HepG2 (cell line): Measurements from ENCODE around the gene GEMIN2. TPM values are rescaled to one million over a fixed set of nuclear protein-coding genes. Genes with fewer than 3 reads are reported as not detected.

Experiments
- ARID2 ChIP-seq: sonication (generic); formaldehyde crosslinking; IDR thresholded peaks from 2 replicates; pipeline ENCODE4 v1.8.1; 2022; ENCODE audit warnings: mild to moderate bottlenecking, missing genetic modification reagents, borderline replicate concordance
- ATF7-NPFF ChIP-seq: sonication (generic); formaldehyde crosslinking; IDR thresholded peaks from 2 replicates; pipeline ENCODE4 v1.8.1; 2023; ENCODE audit warnings: mild to moderate bottlenecking, low read depth, missing genetic modification reagents, moderate library complexity
- JARID2 ChIP-seq: sonication (generic); formaldehyde crosslinking; IDR thresholded peaks from 2 replicates; pipeline ENCODE4 v1.8.1; 2023; ENCODE audit warnings: missing genetic modification reagents, inconsistent platforms; ENCODE audit not compliant: insufficient replicate concordance
- MAFG ChIP-seq: sonication (generic); formaldehyde crosslinking; IDR thresholded peaks from 2 replicates; pipeline ENCODE4 v1.5.1; 2020; ENCODE audit warnings: mild to moderate bottlenecking, missing genetic modification reagents
- MBD4 ChIP-seq: IDR thresholded peaks from 2 replicates; pipeline ENCODE4 v1.6.1; 2012; ENCODE audit warnings: low read length, inconsistent platforms, borderline replicate concordance
- MED1 ChIP-seq: sonication (generic); formaldehyde crosslinking; IDR thresholded peaks from 2 replicates; pipeline ENCODE4 v1.4.0; 2020; ENCODE audit warnings: missing genetic modification reagents
- NR2F2 ChIP-seq: IDR thresholded peaks from 2 replicates; pipeline ENCODE4 v1.6.1; 2012; ENCODE audit warnings: low read depth, inconsistent platforms, borderline replicate concordance
- PHF20 ChIP-seq: sonication (generic); formaldehyde crosslinking; IDR thresholded peaks from 2 replicates; pipeline ENCODE4 v1.5.0; 2020; ENCODE audit warnings: mild to moderate bottlenecking, missing genetic modification reagents
- RCOR2 ChIP-seq: IDR thresholded peaks from 2 replicates; pipeline ENCODE4 v1.6.1; 2016; ENCODE audit warnings: missing biosample characterization, missing genetic modification reagents
- SALL1 ChIP-seq: sonication (generic); formaldehyde crosslinking; IDR thresholded peaks from 2 replicates; pipeline ENCODE4 v1.8.0; 2022; ENCODE audit warnings: mild to moderate bottlenecking, missing genetic modification reagents
- SETDB1 ChIP-seq: sonication (generic); formaldehyde crosslinking; IDR thresholded peaks from 2 replicates; pipeline ENCODE4 v1.5.1; 2020; ENCODE audit warnings: missing genetic modification reagents, mild to moderate bottlenecking, borderline replicate concordance
- ZNF24 ChIP-seq: fragments of 450-650 bp; IDR thresholded peaks from 2 replicates; pipeline ENCODE4 v1.6.1; 2017; ENCODE audit warnings: antibody characterized with exemption, mild to moderate bottlenecking
- ZNF264 ChIP-seq: sonication (generic); formaldehyde crosslinking; IDR thresholded peaks from 2 replicates; pipeline ENCODE4 v1.4.0; 2020; ENCODE audit warnings: missing genetic modification reagents
- ZNF609 ChIP-seq: sonication (generic); formaldehyde crosslinking; IDR thresholded peaks from 2 replicates; pipeline ENCODE4 v1.4.0; 2020; ENCODE audit warnings: mild to moderate bottlenecking, missing genetic modification reagents, borderline replicate concordance
- ZNF615 ChIP-seq: sonication (generic); formaldehyde crosslinking; IDR thresholded peaks from 2 replicates; pipeline ENCODE4 v1.5.0; 2020; ENCODE audit warnings: mild to moderate bottlenecking, missing genetic modification reagents, borderline replicate concordance
- ZNF670 ChIP-seq: sonication (generic); formaldehyde crosslinking; IDR thresholded peaks from 2 replicates; pipeline ENCODE4 v1.8.0; 2022; ENCODE audit warnings: mild to moderate bottlenecking, missing genetic modification reagents, borderline replicate concordance
- ZNF724P ChIP-seq: sonication (generic); formaldehyde crosslinking; IDR thresholded peaks from 2 replicates; pipeline ENCODE4 v1.8.0; 2022; ENCODE audit warnings: missing genetic modification reagents, borderline replicate concordance
- ZSCAN12 ChIP-seq: sonication (generic); formaldehyde crosslinking; IDR thresholded peaks from 2 replicates; pipeline ENCODE4 v1.9.0; 2021; ENCODE audit warnings: mild to moderate bottlenecking, missing genetic modification reagents
- polyA plus RNA-seq, 8 experiments: library from polyadenylated mRNA; depleted of rRNA in 3 of 8; stranded (reverse) in 7 of 8; unstranded in 1 of 8; fragments of >200 nt; fragmentation: Illumina TruSeq in 4 of 8; extraction: Trizol in 4 of 8; gene quantifications; 2 replicates each; pipeline versions ENCODE4 v1.2.1 to v1.2.3, GENCODE V29; 2011 to 2016; ENCODE audit warnings: low read depth in 4 of 8, missing spikeins in 1 of 8, mixed read lengths in 1 of 8; ENCODE audit not compliant: insufficient read depth in 1 of 8
- total RNA-seq, 5 experiments: library from RNA; depleted of rRNA; stranded (reverse); fragments of >200 nt; fragmentation: Illumina TruSeq; extraction: Trizol; gene quantifications; 2 replicates each; pipeline ENCODE4 v1.2.3, GENCODE V29; 2016; ENCODE audit warnings: low read depth in 1 of 5
- TF ChIP-seq, protein P1 (sequence below): IDR thresholded peaks from 2 replicates; pipeline ENCODE4 v1.6.1; 2016; ENCODE audit warnings: mild to moderate bottlenecking
- TF ChIP-seq, protein P2 (sequence below): sonication (generic); formaldehyde crosslinking; IDR thresholded peaks from 2 replicates; pipeline ENCODE4 v1.4.0; 2020; ENCODE audit warnings: missing genetic modification reagents

Gene GEMIN2
- total and polyA plus RNA-seq, 2 of the 13 experiments (the other 11 are each of a cell fraction or from before 2014, with no cell fraction given) = 54.8 to 110 TPM

DNA sequence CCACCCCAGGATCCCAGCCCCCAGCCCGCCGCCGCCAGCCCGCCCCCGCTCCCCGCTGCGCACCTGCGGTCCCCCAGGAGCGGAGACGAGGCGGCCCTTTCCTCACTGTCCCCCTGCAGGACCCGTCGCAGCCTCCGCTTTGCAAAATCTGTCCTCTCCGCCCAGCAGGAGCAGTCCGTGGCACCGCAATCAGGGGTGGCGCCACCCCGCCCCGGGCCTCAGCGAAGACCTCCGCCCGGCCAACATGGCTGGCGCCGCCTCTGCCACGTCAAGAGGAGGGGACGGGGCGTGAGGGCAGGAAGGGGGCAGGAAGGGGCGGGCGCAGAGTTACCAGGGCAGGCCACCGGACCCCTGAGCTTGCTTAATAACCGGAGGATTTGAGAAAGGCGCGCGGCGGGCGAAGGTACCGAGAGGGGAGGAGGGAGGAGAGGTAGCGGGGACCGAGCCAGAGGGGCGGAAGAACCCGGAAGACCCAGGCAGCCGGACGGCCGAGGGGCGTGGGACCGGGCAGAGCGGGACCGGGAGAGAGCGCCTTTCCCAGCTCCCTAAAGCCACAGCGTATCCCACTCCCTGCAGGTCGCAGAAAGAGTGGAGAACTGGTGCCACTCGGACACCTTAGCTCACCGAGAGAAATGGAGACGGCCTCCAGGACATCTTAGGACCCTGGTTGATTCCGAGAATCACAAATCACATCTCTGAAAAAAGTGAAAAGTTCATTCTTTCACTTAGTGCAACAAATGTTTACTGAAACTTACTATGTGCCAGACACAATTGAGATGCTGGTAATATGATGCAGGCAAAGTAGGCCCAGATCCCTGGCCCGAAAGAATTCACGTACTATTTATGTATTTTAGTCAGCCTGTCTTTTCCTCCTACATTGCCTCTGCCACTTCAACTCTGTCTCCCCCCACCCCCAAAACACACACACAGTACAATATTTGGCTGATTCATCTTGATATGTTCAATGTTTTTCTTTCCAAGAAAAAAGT, 10.9 kb upstream of the GEMIN2 start, which contains the start of gene SEC23A (continued):
- TF ChIP-seq ZNF724P (peak; percentile 98; the same call in 1 of the 2 replicates), RCOR2 (0 out of 2 replicates have a peak, but pooled peaks have one; percentile 54), ZNF670 (peak; percentile 92; the same call in 1 of the 2 replicates), ATF7-NPFF (peak; percentile 100), ZNF24 (no peak; the same call in 1 of the 2 replicates), ZSCAN12 (peak; percentile 90), ZNF264 (CRISPR knock-in tag) (peak; percentile 98), ZNF609 (CRISPR knock-in tag) (peak; percentile 89), MAFG (CRISPR knock-in tag) (no peak), MED1 (peak; percentile 96), PHF20 (CRISPR knock-in tag) (peak; percentile 86), JARID2 (CRISPR knock-in tag) (no peak), ARID2 (CRISPR knock-in tag) (peak; percentile 83), ZNF615 (CRISPR knock-in tag) (peak; percentile 94; the same call in 1 of the 2 replicates), MBD4 (no peak), SALL1 (peak; percentile 99), SETDB1 (no peak), NR2F2 (no peak)
- TF ChIP-seq, protein P1, sequence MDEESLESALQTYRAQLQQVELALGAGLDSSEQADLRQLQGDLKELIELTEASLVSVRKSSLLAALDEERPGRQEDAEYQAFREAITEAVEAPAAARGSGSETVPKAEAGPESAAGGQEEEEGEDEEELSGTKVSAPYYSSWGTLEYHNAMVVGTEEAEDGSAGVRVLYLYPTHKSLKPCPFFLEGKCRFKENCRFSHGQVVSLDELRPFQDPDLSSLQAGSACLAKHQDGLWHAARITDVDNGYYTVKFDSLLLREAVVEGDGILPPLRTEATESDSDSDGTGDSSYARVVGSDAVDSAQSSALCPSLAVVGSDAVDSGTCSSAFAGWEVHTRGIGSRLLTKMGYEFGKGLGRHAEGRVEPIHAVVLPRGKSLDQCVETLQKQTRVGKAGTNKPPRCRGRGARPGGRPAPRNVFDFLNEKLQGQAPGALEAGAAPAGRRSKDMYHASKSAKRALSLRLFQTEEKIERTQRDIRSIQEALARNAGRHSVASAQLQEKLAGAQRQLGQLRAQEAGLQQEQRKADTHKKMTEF (CRISPR knock-in tag) = peak; percentile 99
- TF ChIP-seq, protein P2, sequence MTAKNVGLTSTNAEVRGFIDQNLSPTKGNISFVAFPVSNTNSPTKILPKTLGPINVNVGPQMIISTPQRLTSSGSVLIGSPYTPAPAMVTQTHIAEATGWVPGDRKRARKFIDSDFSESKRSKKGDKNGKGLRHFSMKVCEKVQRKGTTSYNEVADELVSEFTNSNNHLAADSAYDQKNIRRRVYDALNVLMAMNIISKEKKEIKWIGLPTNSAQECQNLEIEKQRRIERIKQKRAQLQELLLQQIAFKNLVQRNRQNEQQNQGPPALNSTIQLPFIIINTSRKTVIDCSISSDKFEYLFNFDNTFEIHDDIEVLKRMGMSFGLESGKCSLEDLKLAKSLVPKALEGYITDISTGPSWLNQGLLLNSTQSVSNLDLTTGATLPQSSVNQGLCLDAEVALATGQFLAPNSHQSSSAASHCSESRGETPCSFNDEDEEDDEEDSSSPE (CRISPR knock-in tag) = peak; percentile 97
